ENCODE results near the gene SLC9A1.
A peak's percentile ranks its signal among the peaks of the same experiment; 100 is the strongest.
"Not testable (repeated sequence)": the region's sequence is repeated elsewhere in the genome, so short reads cannot be mapped to it uniquely, and the experiment has no call there.

The SLC9A1 gene

DNA sequence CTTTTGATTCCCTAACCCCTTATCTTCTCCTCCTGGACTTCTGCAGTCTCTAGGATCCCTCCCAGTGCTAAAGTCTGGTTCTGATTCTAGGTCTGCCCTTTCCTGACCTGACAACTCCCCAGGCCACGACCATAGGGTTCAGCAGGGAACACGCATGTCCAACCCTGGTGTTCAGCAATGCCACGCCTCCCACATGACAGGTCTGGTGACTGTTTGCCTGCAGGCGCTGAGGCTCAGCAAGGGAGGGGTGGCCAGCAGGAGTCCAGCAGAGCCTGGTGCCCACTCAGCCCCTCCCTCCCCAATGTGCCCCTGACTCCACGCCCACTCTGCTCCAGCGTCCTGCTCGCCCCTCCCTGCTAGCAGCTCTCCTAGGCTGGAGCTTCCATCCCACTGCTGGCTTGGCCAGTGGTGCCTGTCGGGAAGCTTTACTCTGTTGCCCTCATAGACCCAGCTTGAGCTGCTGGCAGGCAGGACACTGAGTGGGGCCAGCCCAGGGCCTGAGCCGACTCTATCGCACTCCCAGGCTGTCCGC lies 17.3 kb downstream of the SLC9A1 start:
- no peak for DNase-seq
- intact Hi-C loops (cut with DNase I) = no loop called here

DNA sequence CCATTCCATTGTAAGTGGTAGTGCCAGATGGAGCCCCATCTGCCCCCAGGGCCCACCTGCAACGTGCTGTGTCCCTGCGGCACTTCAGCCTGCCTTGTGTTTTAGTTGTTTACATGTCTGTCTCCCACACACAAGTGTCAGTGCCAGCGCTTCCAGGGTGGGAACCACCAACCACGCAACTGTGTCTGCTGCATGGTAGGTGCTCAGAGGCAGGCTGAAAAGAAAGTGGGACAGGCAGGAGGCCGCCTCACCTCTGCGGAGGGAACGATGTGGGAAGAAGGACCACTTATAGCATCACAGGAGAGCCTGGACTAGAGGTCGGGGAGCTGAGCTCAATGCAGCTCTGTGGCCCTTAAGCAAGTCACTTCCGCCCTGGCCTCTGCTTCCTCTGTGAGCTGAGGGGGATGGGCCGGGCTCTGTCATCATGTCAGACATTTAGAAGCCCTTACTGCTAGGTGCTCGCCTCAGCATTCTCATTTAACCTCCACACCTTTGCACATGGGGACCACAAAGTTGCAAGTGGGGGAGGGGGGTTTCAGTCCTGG lies 17.9 kb downstream of the SLC9A1 start:
- peak in 18 of 42 donors; percentile 29 to 74 (median 56) for DNase-seq
- intact Hi-C loops (cut with DNase I) = no loop called here

DNA sequence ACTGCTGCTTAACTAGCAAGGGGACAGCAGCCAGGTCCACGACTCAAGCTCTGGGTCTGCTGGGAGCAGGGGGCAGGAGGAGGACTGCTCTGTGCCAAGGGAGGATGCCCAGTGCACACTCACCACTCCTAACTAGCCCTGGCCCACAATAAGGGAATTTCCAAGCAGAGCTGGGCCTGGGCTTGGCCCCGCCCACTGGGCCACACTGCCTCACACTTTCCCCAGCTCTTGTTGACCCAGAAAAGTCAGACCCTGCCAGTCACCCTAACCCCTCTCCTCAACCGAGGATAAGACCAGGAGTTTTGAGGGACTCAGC lies 18.7 kb downstream of the SLC9A1 start:
- intact Hi-C loops (cut with DNase I) = no loop called here
- DNase-seq = no peak

DNA sequence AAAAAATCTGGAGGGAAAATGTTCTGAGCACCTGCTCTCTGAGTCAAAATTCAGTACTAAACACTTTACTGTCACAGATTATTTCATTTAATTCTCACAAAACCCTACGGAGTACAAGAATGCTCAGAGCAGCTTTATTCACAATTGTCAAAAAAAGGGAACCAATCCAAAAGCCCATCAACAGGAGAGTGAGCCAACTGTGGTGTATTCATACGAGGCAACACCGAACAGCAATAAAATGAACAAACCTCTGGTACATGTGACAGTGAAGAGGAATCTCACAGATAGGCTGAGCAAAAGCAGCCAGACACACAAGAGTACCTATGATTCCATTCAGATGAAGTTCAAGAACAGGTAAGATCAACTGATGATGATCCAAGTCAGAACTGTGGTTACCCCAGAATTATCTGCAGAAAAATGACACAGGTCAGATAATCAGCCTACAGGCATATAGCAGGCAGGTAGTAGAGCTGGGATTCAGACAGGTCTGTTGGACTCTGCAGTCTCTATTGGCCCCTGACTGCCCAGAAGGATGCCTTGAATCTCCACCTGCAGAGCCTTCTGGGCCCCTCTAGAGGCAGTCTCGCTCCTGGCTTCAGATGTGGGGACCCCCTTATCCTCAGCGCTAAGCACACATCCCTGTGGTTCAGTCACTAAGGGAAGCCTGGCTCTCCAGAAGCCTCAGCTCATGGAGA lies 19.2 kb downstream of the SLC9A1 start:
- DNase-seq = no peak
- intact Hi-C loops (cut with DNase I) = no loop called here

DNA sequence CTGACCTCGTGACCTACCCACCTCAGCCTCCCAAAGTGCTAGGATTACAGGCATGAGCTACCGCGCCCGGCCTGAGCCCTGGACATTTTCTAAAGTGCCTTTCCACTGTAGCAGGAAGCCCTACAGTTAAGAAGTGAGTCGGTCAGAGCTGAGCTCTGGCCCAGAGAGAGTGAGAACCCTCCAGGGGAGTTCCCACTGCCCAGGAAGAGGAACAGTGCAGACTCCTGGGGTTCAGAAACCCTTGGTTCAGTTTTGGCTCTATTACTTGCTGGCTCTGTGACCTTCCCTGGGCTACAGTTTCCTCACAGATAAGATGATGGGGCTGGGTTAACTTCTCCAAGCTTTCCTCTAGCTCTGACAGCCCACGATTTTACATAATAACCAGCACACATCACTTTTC lies 20.9 kb downstream of the SLC9A1 start:
- intact Hi-C loops (cut with DNase I) = no loop called here
- no peak for DNase-seq

DNA sequence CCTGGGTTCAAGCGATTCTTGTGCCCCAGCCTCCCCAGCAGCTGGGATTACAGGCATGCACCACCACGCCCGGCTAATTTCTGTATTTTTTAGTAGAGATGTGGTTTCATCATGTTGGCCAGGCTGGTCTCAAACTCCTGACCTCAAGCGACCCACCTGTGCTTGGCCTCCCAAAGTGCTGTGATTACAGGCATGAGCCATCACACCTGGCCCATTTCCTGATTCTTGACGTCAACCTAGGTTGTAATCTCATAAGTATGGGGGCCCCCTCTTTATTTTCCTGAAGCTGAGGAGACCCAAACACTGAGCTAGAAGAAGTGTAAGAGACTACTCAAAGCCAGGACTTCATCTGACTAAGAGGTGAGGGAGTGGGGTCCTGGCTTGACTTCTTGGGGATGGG lies 21.8 kb downstream of the SLC9A1 start:
- no peak for DNase-seq
- intact Hi-C loops (cut with DNase I) = no loop called here

DNA sequence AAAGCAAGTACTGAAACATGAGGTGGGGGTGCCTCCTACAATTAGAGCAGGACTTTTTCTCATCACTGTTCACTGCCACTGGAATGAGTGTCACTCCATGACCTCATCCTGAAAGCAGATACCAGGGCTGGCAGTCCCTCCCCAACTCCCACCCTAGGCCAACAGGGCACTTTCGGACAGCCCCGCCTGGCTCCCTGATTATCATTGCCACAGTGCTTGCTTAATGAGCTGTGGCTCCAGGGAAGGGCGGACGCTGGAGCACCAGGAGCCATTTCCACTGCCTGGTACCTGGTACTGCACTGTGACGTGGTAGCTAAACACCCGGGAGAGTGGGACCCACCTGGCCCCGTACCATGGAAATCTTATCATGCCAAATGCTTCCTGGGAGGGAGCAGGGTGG lies 22.3 kb downstream of the SLC9A1 start:
- intact Hi-C loops (cut with DNase I) = no loop called here
- DNase-seq = no peak

DNA sequence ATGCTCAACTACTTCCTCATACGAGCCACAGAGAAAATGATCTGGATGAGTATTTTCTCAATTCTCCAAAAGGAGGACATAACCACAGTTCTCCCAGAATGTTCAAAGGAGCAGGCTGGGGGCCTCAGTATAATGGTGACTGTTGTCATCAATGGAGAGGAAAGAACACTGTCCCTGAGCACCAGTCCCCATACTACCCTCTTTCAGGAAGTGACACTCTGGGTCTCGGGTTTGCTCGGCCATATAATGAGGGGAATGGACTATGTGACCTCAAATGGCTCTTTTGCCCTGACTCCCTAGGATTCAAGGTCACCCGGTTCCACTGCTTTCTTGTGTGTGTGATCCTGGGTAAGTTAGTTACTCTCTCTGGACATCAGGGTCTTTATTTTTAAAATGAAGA lies 22.8 kb downstream of the SLC9A1 start:
- DNase-seq = no peak

DNA sequence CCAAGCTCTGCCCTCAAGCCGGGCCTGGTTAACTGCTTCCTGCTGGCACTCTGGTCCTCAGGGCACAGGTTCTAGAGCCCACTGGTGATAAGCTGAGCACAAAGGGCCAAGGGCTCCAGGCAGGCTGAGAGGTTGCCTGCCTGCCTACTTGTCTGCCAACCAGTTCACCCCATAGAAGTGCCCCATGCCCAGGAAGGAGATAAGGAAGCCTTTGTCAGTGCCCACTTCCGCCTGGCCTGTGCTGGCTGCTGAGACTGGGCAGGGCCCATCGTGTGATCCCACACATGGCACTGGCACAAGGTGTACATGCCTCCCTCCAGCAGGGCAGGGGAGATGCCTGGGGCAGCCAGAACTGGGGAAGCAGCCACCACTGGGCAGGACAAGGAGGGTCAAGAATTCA lies 24.1 kb downstream of the SLC9A1 start:
- no peak for DNase-seq
- intact Hi-C loops (cut with DNase I) = no loop called here

More for the DNA sequence above, 22.8 kb downstream of the SLC9A1 start:
- intact Hi-C loops (cut with DNase I) = no loop called here

DNA sequence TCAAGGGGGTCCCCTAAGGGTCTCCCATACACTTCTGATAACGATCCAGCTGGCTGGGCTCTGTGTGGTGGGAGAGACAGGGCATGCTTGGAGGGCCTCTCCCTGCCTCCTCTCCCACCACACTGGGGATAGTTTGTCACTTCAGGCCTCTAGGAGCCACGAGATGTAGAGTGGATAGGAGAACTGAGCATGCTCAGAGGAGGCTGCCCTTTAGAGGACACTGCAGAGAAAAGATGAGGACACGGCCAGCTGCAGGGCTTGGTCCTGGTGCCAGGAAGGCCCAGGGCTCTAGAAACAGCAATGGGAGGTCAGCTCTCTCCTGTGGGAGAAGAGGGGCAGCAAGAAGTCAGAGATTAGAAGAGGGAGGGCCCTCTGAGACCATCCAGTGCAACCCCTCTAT lies 25.7 kb downstream of the SLC9A1 start:
- DNase-seq = peak in 1 of 42 donors; percentile 51
- intact Hi-C loops (cut with DNase I) = no loop called here

DNA sequence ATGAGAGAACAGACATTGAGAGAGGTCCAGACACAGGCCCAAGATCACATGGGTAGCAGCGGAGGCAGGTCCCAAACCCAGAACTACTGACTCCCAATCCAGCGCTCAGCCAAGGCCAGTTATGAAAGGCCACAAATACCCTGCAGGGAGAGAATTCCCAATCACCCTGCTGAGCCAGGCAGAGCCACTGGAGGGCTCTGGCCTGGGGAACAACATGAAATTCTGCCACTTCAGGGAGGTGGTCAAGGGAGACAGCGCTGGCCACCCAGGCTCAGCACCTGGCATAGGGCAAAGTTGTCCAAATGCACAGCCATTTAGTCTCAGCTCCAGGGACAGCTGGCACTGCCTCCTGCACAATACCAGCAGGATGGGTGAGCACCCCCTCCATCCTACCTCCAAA lies 27.5 kb downstream of the SLC9A1 start:
- DNase-seq = no peak
- intact Hi-C loops (cut with DNase I) = no loop called here

DNA sequence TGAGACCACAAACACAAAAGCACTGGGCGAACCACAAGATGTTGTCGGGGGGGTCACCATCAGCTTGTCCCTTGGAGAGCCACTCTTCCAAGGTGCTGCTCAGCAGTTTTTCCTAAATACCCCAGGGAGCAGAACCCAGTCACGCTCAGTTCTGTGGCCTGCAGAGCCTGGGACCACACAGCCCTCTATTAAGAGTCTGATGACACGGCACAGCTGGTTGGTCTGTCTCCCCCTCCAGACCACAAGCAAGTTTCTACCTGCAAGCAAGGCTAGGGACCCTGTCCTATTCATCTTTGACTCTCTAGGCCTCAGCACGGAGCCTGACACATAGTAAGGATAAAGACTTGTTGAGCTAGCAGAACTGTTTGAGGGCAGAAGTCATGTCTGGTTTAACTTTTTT lies 28.5 kb downstream of the SLC9A1 start:
- intact Hi-C loops (cut with DNase I) = no loop called here
- no peak for DNase-seq

DNA sequence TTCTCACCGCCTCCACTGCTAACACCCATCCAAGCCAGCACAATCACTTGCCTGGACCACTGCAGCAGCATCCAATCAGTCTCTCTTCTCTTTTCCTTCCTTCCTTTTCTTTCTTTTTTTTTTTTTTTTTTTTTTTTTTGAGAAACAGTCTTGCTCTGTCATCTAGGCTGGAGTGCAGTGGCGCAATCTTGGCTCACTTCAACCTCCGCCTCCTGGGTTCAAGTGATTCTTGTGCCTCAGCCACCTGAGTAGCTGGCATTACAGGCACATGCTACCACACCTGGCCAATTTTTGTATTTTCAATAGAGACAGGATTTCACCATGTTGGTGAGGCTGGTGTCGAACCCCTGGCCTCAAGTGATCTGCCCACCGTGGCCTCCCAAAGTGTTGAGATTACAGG lies 29.8 kb downstream of the SLC9A1 start:
- intact Hi-C loops (cut with DNase I); DNase-seq: not testable (repeated sequence)

DNA sequence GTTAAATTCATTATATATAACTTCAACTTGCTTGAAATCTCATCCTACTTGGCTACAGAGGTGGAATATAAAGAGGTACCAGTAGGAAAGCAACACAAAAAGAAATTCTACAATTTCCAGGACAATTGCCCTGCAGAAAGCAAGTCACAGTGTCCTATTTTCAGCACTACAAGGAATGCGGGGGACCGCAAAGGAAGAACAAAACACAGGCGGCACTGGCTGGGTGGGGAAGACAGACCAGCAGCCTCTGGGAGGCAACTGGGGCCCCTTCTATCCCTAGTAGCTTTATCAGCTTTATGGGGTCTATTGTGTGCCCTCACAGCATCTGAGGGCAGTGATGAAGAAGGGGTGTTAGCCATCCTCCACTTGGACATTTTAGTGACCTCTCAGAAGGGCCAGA lies 30.5 kb downstream of the SLC9A1 start:
- intact Hi-C loops (cut with DNase I) = no loop called here
- peak in 3 of 42 donors; percentile 47 to 57 (median 55) for DNase-seq

DNA sequence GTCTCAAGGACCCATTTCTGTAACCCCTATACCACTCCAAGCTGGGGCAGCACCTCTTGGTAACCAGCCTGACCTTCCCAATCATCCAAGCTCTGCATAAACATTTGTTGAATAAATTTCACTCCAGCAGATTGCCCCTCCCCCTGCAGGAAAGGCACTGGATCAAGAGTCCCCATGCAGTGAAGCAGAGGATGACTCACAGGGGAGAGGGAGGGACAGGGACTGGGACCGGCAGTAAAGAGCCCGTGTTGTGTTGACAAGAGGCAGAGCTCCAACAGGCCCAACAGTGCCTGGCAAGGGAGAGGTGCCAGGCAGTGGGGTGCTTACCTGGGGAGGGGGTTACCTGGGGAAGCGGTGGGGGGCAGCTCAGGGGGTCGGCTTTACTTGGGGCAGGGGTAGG lies 32.3 kb downstream of the SLC9A1 start:
- intact Hi-C loops (cut with DNase I) = no loop called here
- peak in 23 of 42 donors; percentile 36 to 83 (median 63) for DNase-seq

DNA sequence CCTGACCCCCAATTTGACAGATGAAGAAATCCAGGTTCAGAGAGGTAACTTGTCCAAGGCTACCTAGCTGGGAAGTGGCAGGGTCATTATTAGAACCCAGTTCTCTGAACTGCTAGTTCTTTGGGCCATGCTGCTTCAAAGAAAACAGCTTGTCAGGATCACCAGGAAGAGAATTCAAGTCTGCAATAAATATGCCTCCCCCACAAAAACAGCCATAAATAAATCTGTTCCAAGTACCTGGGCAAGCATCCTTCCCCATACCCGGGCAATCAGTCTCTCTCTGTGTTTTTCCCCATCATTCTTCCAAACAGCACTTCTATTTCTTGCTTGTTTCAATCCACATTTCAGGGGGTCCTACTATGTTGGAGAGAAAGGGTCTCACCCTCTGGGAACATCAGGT lies 34.1 kb downstream of the SLC9A1 start:
- no peak for DNase-seq
- intact Hi-C loops (cut with DNase I) = no loop called here

DNA sequence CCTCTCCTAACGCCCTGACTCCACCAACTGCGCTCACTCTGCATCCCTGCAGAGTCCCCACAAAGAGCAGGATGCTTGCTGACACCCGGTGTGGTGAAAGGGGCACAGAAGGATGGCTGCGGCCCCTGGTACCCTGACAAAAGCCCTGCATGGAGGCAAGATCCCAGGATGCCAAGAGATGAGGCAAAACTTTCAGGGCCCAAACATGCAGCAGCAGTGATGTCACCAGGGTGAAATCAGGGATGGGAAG lies 36.6 kb downstream of the SLC9A1 start:
- intact Hi-C loops (cut with DNase I) = no loop called here
- DNase-seq = no peak

DNA sequence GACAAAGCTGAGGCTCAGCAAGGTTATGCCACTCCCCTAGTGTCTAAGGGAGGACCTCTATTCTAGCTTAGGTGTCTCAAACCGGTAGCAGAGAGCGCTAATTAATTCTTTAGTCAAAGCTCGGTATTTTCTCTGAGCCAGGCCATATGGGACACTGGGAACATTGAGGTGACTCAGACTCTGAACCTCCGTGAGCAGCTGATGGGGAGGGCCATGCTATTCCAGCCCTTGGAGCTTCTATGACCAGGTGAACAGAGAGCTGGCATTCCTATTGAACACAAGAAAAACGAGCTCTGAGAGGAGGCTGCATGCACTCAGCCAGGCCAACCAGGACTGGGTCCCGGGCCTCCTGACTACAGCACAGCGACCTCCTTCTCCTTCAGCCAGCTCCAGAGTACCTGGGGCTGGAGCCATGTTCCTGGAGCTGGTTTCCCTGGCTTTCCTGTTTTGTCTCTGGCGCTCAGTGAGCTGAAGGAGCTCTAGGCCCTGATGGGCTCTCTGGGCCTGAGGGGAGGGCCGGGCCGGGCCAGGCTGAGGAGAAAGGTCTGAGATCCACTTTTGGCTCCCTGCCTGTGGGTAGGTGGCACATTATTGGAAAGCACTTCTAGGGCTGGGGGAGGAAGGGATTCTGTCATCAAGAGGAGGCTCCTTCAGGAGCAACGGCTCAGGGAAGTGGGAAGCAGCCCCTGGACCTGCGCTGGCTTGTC lies 37.0 kb downstream of the SLC9A1 start:
- intact Hi-C loops (cut with DNase I) = no loop called here
- peak in 3 of 42 donors; percentile 40 to 64 (median 52) for DNase-seq

DNA sequence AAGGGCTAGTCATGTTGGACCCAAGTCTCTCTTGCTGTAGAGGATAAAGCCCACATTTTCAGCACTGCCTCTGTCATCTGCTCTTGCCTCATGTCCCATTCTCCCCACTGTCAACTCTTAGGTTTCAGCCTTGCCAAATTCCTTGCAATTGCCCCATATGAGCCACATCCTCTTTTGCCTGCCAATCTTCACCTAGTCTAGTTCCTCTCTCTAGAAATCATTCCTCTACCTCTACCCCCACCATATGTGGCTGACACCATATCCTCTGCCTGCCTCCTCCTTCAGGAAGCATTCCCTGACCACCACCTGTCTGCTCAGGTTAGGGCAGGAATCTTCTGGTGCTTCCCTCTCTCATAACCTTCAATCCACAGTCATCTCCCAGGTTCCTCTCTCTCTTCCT lies 38.2 kb downstream of the SLC9A1 start:
- no peak for DNase-seq
- intact Hi-C loops (cut with DNase I) = no loop called here

DNA sequence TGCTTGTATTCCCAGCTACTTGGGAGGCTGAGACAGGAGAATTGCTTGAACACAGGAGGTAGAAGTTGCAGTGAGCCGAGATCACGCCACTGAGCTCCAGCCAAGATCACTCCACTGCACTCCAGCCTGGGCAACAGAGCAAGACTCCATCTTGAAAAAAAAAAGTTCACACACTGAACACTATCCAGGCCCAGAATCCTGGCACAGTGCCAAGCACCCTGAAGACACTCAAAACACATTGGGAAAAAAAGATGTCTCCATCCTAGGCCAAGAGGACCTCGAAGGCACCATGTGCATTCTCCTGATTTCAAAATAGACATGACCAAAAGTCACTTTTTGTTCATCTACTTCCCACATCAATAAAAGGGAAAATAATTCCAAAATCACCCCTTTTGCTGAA lies 38.7 kb downstream of the SLC9A1 start:
- intact Hi-C loops (cut with DNase I) = no loop called here
- DNase-seq = peak in 1 of 42 donors; percentile 31

DNA sequence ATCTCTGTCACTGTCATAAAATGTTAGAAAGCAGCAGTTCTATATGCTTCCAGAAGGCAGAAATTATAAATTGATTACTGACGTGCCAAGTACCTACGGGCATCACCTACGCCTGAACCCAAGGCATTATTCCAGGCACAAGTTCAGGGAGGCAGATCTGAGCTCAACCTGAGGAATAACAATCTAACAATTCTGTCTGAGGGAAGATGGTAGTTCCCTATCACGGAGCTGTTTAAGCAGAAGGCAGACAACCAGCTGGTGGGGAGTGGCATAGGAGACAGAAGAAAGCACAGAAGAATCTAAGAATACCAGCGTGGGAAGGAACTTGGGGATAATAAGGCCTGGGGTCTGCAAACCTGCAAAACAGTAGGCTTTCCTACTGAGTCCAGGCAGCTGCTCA lies 40.4 kb downstream of the SLC9A1 start:
- peak in 8 of 42 donors; percentile 41 to 73 (median 54) for DNase-seq
- intact Hi-C loops (cut with DNase I) = no loop called here

Data from head of caudate nucleus (tissue), 42 donors.